HepG2 (cell line): ENCODE measurements around the gene KSR1. TPM values are rescaled to one million over a fixed set of nuclear protein-coding genes. Genes with fewer than 3 reads are reported as not detected.

Source experiments
- AHDC1 ChIP-seq: sonication (generic); formaldehyde crosslinking; IDR thresholded peaks from 2 replicates; pipeline ENCODE4 v1.5.1; 2020; ENCODE audit warnings: mild to moderate bottlenecking, missing genetic modification reagents, borderline replicate concordance
- ELF4 ChIP-seq: sonication (generic); formaldehyde crosslinking; IDR thresholded peaks from 2 replicates; pipeline ENCODE4 v1.5.0; 2020; ENCODE audit warnings: missing genetic modification reagents, mild to moderate bottlenecking, moderate library complexity, borderline replicate concordance
- FOXA3 ChIP-seq: IDR thresholded peaks from 2 replicates; pipeline ENCODE4 v1.6.1; 2016; ENCODE audit warnings: missing genetic modification reagents, missing compliant biosample characterization
- FOXJ3 ChIP-seq: sonication (generic); formaldehyde crosslinking; IDR thresholded peaks from 2 replicates; pipeline ENCODE4 v1.4.0; 2020; ENCODE audit warnings: missing genetic modification reagents, mild to moderate bottlenecking, borderline replicate concordance
- FOXP1 ChIP-seq, 2 experiments: fragments of 450-650 bp in 1 of 2; IDR thresholded peaks; 2 replicates each; pipeline ENCODE4 v1.6.1; 2017 to 2018; ENCODE audit warnings: antibody characterized with exemption in 1 of 2
- HNF4G ChIP-seq, 2 experiments: sonication (generic) in 1 of 2; formaldehyde crosslinking in 1 of 2; IDR thresholded peaks; 2 replicates each; pipeline versions ENCODE4 v1.4.0 to v1.6.1; 2011 to 2020; ENCODE audit warnings: borderline replicate concordance in 2 of 2, low read depth in 2 of 2, mild to moderate bottlenecking in 2 of 2, low read length in 1 of 2, missing genetic modification reagents in 1 of 2, moderate library complexity in 1 of 2
- IRF9 ChIP-seq: sonication (generic); formaldehyde crosslinking; IDR thresholded peaks from 2 replicates; pipeline ENCODE4 v1.8.0; 2022; ENCODE audit warnings: missing genetic modification reagents, mild to moderate bottlenecking, borderline replicate concordance
- LCORL ChIP-seq, 2 experiments: fragments of 450-650 bp in 1 of 2; sonication (generic) in 1 of 2; formaldehyde crosslinking in 1 of 2; IDR thresholded peaks; 2 replicates each; pipeline versions ENCODE4 v1.5.0 to v1.6.1; 2017 to 2020; ENCODE audit warnings: antibody characterized with exemption in 1 of 2, missing genetic modification reagents in 1 of 2
- MED1 ChIP-seq: sonication (generic); formaldehyde crosslinking; IDR thresholded peaks from 2 replicates; pipeline ENCODE4 v1.4.0; 2020; ENCODE audit warnings: missing genetic modification reagents
- NCOA1 ChIP-seq: sonication (generic); formaldehyde crosslinking; IDR thresholded peaks from 2 replicates; pipeline ENCODE4 v1.9.0; 2021; ENCODE audit warnings: missing genetic modification reagents
- NONO ChIP-seq, 2 experiments: fragments of 450-650 bp in 1 of 2; sonication (generic) in 1 of 2; formaldehyde crosslinking in 1 of 2; IDR thresholded peaks in 1 of 2; conservative IDR thresholded peaks in 1 of 2; 2 replicates each; pipeline versions ENCODE4 v1.6.1 to v1.8.0; 2017 to 2022; ENCODE audit warnings: mild to moderate bottlenecking in 1 of 2, missing genetic modification reagents in 1 of 2, moderate library complexity in 1 of 2
- NR2F1 ChIP-seq, 2 experiments: fragments of 450-650 bp in 1 of 2; formaldehyde crosslinking in 1 of 2; IDR thresholded peaks; 2 replicates each; pipeline versions ENCODE4 v1.5.0 to v1.6.1; 2016 to 2020; ENCODE audit warnings: mild to moderate bottlenecking in 1 of 2, missing compliant biosample characterization in 1 of 2, missing genetic modification reagents in 1 of 2, moderate library complexity in 1 of 2
- POGZ ChIP-seq: sonication (generic); formaldehyde crosslinking; IDR thresholded peaks from 2 replicates; pipeline ENCODE4 v1.4.0; 2020; ENCODE audit warnings: mild to moderate bottlenecking, missing genetic modification reagents
- RARA ChIP-seq: IDR thresholded peaks from 2 replicates; pipeline ENCODE4 v1.6.1; 2016; ENCODE audit warnings: missing genetic modification reagents, missing compliant biosample characterization
- RORA ChIP-seq: sonication (generic); formaldehyde crosslinking; IDR thresholded peaks from 2 replicates; pipeline ENCODE4 v1.5.0; 2020; ENCODE audit warnings: mild to moderate bottlenecking, missing genetic modification reagents, moderate library complexity
- RXRA ChIP-seq: sonication (generic); formaldehyde crosslinking; IDR thresholded peaks from 2 replicates; pipeline ENCODE4 v1.5.1; 2020; ENCODE audit warnings: missing genetic modification reagents
- SALL1 ChIP-seq: sonication (generic); formaldehyde crosslinking; IDR thresholded peaks from 2 replicates; pipeline ENCODE4 v1.8.0; 2022; ENCODE audit warnings: mild to moderate bottlenecking, missing genetic modification reagents
- SMC3 ChIP-seq: IDR thresholded peaks from 2 replicates; pipeline ENCODE4 v1.6.1; 2011; ENCODE audit warnings: low read length, improper control_type of control experiment
- TBL1XR1 ChIP-seq: fragments of 150-350 bp; IDR thresholded peaks from 2 replicates; pipeline ENCODE4 v1.6.1; 2014; ENCODE audit warnings: borderline replicate concordance, low read length; ENCODE audit not compliant: partially characterized antibody
- TMF1 ChIP-seq: sonication (generic); formaldehyde crosslinking; IDR thresholded peaks from 2 replicates; pipeline ENCODE4 v1.8.1; 2022; ENCODE audit warnings: low read depth, missing genetic modification reagents
- ZBTB3 ChIP-seq: sonication (generic); formaldehyde crosslinking; IDR thresholded peaks from 2 replicates; pipeline ENCODE4 v1.4.0; 2020; ENCODE audit warnings: low read depth, mild to moderate bottlenecking, moderate library complexity, missing genetic modification reagents, borderline replicate concordance
- ZBTB7B ChIP-seq: sonication (generic); formaldehyde crosslinking; IDR thresholded peaks from 2 replicates; pipeline ENCODE4 v1.4.0; 2020; ENCODE audit warnings: missing genetic modification reagents
- ZNF589 ChIP-seq: sonication (generic); formaldehyde crosslinking; conservative IDR thresholded peaks from 2 replicates; pipeline ENCODE4 v1.8.0; 2022; ENCODE audit warnings: mild to moderate bottlenecking, moderate library complexity, missing genetic modification reagents
- polyA plus RNA-seq, 8 experiments: library from polyadenylated mRNA; depleted of rRNA in 3 of 8; stranded (reverse) in 7 of 8; unstranded in 1 of 8; fragments of >200 nt; fragmentation: Illumina TruSeq in 4 of 8; extraction: Trizol in 4 of 8; gene quantifications; 2 replicates each; pipeline versions ENCODE4 v1.2.1 to v1.2.3, GENCODE V29; 2011 to 2016; ENCODE audit warnings: low read depth in 4 of 8, missing spikeins in 1 of 8, mixed read lengths in 1 of 8; ENCODE audit not compliant: insufficient read depth in 1 of 8
- total RNA-seq, 5 experiments: library from RNA; depleted of rRNA; stranded (reverse); fragments of >200 nt; fragmentation: Illumina TruSeq; extraction: Trizol; gene quantifications; 2 replicates each; pipeline ENCODE4 v1.2.3, GENCODE V29; 2016; ENCODE audit warnings: low read depth in 1 of 5

KSR1 gene
- total and polyA plus RNA-seq, 2 of the 13 experiments (the other 11 are each of a cell fraction or from before 2014, with no cell fraction given) = 10.1 to 16.6 TPM

GRCh38 chr17:27522028-27522635, 65.9 kb downstream of the KSR1 start (continued):
- TF ChIP-seq NONO (IDR thresholded peaks at IDR 0.05) (no peak), NONO (CRISPR knock-in tag; conservative IDR thresholded peaks at IDR 0.05) (no peak), FOXJ3 (CRISPR knock-in tag) (no peak), POGZ (CRISPR knock-in tag) (0 out of 2 replicates have a peak, but pooled peaks have one; percentile 13), TMF1 (CRISPR knock-in tag) (no peak), TBL1XR1 (peak; percentile 72), AHDC1 (CRISPR knock-in tag) (peak; percentile 33; the same call in 1 of the 2 replicates), RORA (CRISPR knock-in tag) (0 out of 2 replicates have a peak, but pooled peaks have one; percentile 78), HNF4G (IDR thresholded peaks at IDR 0.05; ENCODE audit: borderline replicate concordance, low read depth, low read length) (peak; percentile 24; the same call in 1 of the 2 replicates), HNF4G (CRISPR knock-in tag; IDR thresholded peaks at IDR 0.05; ENCODE audit: borderline replicate concordance, low read depth) (no peak; the same call in 1 of the 2 replicates), FOXP1 (IDR thresholded peaks at IDR 0.05) (no peak), FOXP1 (CRISPR knock-in tag; IDR thresholded peaks at IDR 0.05) (peak; percentile 43; the same call in 1 of the 2 replicates), IRF9 (CRISPR knock-in tag) (no peak), MED1 (CRISPR knock-in tag) (no peak), RARA (CRISPR knock-in tag) (peak; percentile 90), ZBTB7B (CRISPR knock-in tag) (0 out of 2 replicates have a peak, but pooled peaks have one; percentile 30), NR2F1 (CRISPR knock-in tag; IDR thresholded peaks at IDR 0.05) (peak; percentile 28 to 62; a peak in 2 of 4 replicates), SMC3 (no peak), LCORL (IDR thresholded peaks at IDR 0.05) (no peak), LCORL (CRISPR knock-in tag; IDR thresholded peaks at IDR 0.05) (0 out of 2 replicates have a peak, but pooled peaks have one; percentile 38), ZNF589 (CRISPR knock-in tag) (no peak), ZBTB3 (no peak), RXRA (CRISPR knock-in tag) (peak; percentile 18; the same call in 1 of the 2 replicates), NCOA1 (CRISPR knock-in tag) (no peak), ELF4 (CRISPR knock-in tag) (no peak), SALL1 (CRISPR knock-in tag) (no peak; the same call in 1 of the 2 replicates), FOXA3 (CRISPR knock-in tag) (peak; percentile 2; the same call in 1 of the 2 replicates)
